ENCODE data around the gene GRIN2C. TPM values are rescaled to one million over a fixed set of nuclear protein-coding genes. Genes with fewer than 3 reads are reported as not detected.

Gene GRIN2C
- total and polyA plus RNA-seq, 2 of the 4 experiments (the other 2 are of a cell fraction): 0.22 TPM; not detected in 1

DNA sequence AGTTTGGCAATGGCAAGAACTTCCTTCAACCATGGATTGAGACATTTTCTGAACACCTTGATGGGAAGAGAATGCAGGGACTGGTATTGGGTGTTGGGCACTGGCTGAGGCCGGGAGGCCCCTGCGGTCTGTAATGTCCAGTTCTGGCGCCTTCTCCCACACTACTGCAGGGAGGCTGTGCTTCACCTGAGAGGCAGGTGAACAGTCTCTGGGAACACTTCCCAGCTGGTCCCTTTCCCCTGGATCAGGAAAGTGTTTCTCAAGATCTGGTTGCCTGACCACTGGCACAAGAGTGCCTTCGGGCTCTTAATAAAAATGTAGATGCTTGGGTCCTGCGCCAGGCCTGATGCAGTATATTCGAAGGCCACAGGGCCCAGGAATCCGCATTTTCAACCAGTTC, 55.0 kb downstream of the GRIN2C start:
- Histone ChIP-seq H3K9me1 (ENCODE audit: insufficient read depth, low read length) (no peaks in the 10 kb centered on the region), H2BK120ac (ENCODE audit: low read depth, low read length) (no peak overlapping the region), H3K4ac (ENCODE audit: low read depth, low read length) (no peak overlapping the region), H3K79me1 (ENCODE audit: low read depth in 1 of 2, low read length in 2 of 2) (no peaks in the 10 kb centered on the region), H2BK5ac (ENCODE audit: low read depth, low read length, poor library complexity, severe bottlenecking) (no peak overlapping the region), H3K9ac (ENCODE audit: low read depth, low read length) (no peak overlapping the region), H4K8ac (ENCODE audit: low read depth in 2 of 2, low read length in 2 of 2) (no peak overlapping the region), H3K18ac (ENCODE audit: low read depth, low read length) (no peak overlapping the region), H2AFZ (replicated peaks; ENCODE audit: low read length, poor library complexity) (no peak overlapping the region), H3K36me3 (ENCODE audit: control insufficient read depth, insufficient read depth, low read length) (peaks cover 17% of the 10 kb centered on the region), H3K27me3 (ENCODE audit: control insufficient read depth, insufficient read depth, low read length) (no peaks in the 10 kb centered on the region), H3K14ac (replicated peaks; ENCODE audit: low read depth, low read length) (no peak overlapping the region), H4K5ac (ENCODE audit: low read depth, low read length) (no peak overlapping the region), H3K23ac (ENCODE audit: low read depth, low read length) (no peak overlapping the region), H3K9me3 (ENCODE audit: control insufficient read depth, insufficient read depth, low read length) (no peaks in the 10 kb centered on the region), H2AK9ac (replicated peaks; ENCODE audit: low read depth, low read length, poor library complexity) (no peak overlapping the region), H3K4me1 (ENCODE audit: control insufficient read depth, insufficient read depth, low read length) (no peaks in the 10 kb centered on the region), H4K20me1 (ENCODE audit: insufficient read depth, low read length) (no peaks in the 10 kb centered on the region; the same call in 1 of the 2 replicates), H2BK20ac (ENCODE audit: low read depth, low read length) (no peak overlapping the region), H3K56ac (ENCODE audit: extremely low read depth, insufficient read depth, low read length) (no peak overlapping the region), H2BK15ac (ENCODE audit: low read depth, low read length) (no peak overlapping the region), H4K91ac (ENCODE audit: insufficient read depth, low read depth, low read length) (no peak overlapping the region), H3K4me3 (ENCODE audit: insufficient read depth, low read depth, low read length) (no peak overlapping the region), H2AK5ac (ENCODE audit: low read depth, low read length) (no peak overlapping the region), H3K27ac (ENCODE audit: insufficient read depth, low read length) (no peak overlapping the region), H3K4me2 (ENCODE audit: low read depth, low read length) (no peak overlapping the region)
- intact Hi-C loops (cut with micrococcal nuclease) (no loop called here), in situ Hi-C loops (cut with MboI; ENCODE audit: low sequenced_read_pairs) (no loop called here), dilution Hi-C loops (cut with HindIII; ENCODE audit: low sequenced_read_pairs, unreplicated experiment) (no loop called here)
- POLR2A ChIA-PET (ENCODE audit: unreplicated experiment): no interaction called here
- no peak for ATAC-seq (ENCODE audit: low read depth)
- no peak for TF ChIP-seq POLR2A (IDR thresholded peaks at IDR 0.05; ENCODE audit: low read depth, low read length)
- TF ChIP-seq, protein P1, sequence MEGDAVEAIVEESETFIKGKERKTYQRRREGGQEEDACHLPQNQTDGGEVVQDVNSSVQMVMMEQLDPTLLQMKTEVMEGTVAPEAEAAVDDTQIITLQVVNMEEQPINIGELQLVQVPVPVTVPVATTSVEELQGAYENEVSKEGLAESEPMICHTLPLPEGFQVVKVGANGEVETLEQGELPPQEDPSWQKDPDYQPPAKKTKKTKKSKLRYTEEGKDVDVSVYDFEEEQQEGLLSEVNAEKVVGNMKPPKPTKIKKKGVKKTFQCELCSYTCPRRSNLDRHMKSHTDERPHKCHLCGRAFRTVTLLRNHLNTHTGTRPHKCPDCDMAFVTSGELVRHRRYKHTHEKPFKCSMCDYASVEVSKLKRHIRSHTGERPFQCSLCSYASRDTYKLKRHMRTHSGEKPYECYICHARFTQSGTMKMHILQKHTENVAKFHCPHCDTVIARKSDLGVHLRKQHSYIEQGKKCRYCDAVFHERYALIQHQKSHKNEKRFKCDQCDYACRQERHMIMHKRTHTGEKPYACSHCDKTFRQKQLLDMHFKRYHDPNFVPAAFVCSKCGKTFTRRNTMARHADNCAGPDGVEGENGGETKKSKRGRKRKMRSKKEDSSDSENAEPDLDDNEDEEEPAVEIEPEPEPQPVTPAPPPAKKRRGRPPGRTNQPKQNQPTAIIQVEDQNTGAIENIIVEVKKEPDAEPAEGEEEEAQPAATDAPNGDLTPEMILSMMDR (conservative IDR thresholded peaks at IDR 0.05; ENCODE audit: low read depth, low read length): no peak
- TF ChIP-seq RCOR1 (IDR thresholded peaks at IDR 0.05; ENCODE audit: insufficient replicate concordance, low read length): no peak
- no peak for TF ChIP-seq SMC3 (IDR thresholded peaks at IDR 0.05; ENCODE audit: low read depth, low read length)
- no peak for TF ChIP-seq CHD1 (IDR thresholded peaks at IDR 0.05; ENCODE audit: low read depth, low read length)
- TF ChIP-seq CEBPB (IDR thresholded peaks at IDR 0.05; ENCODE audit: low read depth, low read length): no peak
- TF ChIP-seq BHLHE40 (IDR thresholded peaks at IDR 0.05; ENCODE audit: low read depth, low read length): no peak
- TF ChIP-seq NFE2L2 (IDR thresholded peaks at IDR 0.05; ENCODE audit: low read depth, low read length): no peak
- TF ChIP-seq MAFK (IDR thresholded peaks at IDR 0.05; ENCODE audit: low read depth, low read length): no peak
- no peak for TF ChIP-seq MAZ (IDR thresholded peaks at IDR 0.05; ENCODE audit: borderline replicate concordance, low read depth, low read length)
- TF ChIP-seq, protein P2, sequence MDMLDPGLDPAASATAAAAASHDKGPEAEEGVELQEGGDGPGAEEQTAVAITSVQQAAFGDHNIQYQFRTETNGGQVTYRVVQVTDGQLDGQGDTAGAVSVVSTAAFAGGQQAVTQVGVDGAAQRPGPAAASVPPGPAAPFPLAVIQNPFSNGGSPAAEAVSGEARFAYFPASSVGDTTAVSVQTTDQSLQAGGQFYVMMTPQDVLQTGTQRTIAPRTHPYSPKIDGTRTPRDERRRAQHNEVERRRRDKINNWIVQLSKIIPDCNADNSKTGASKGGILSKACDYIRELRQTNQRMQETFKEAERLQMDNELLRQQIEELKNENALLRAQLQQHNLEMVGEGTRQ (IDR thresholded peaks at IDR 0.05; ENCODE audit: low read depth, low read length): no peak
- no peak for TF ChIP-seq RFX5 (IDR thresholded peaks at IDR 0.05; ENCODE audit: low read depth, low read length)
- no peak for TF ChIP-seq RAD21 (IDR thresholded peaks at IDR 0.05; ENCODE audit: low read length)
- no peak for TF ChIP-seq FOS (IDR thresholded peaks at IDR 0.05; ENCODE audit: low read depth, low read length)
- TF ChIP-seq, protein P3, sequence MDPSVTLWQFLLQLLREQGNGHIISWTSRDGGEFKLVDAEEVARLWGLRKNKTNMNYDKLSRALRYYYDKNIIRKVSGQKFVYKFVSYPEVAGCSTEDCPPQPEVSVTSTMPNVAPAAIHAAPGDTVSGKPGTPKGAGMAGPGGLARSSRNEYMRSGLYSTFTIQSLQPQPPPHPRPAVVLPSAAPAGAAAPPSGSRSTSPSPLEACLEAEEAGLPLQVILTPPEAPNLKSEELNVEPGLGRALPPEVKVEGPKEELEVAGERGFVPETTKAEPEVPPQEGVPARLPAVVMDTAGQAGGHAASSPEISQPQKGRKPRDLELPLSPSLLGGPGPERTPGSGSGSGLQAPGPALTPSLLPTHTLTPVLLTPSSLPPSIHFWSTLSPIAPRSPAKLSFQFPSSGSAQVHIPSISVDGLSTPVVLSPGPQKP (IDR thresholded peaks at IDR 0.05; ENCODE audit: borderline replicate concordance, low read depth, low read length): no peak
- TF ChIP-seq MXI1 (IDR thresholded peaks at IDR 0.05; ENCODE audit: borderline replicate concordance, low read depth, low read length): no peak
- no peak for DNase-seq
- BruUV-seq (replicated peaks): no TSS peak
- CTCF ChIA-PET: no interaction called here
- 89% methylated on average over 6 of the region's 7 CpGs; no CpG with 5 or more reads in 1 of the 2 experiments for WGBS, 2 experiments (ENCODE audit: extremely low coverage in 2 of 2, insufficient read length in 1 of 2)

Data from IMR-90 (cell line).